Measurements from ENCODE around the gene MST1.

Gene MST1

GRCh38 chr3:49722896-49723295 is 33.6 kb upstream of the MST1 start:
- H3K4me3 ChIP-seq (replicated peaks; ENCODE audit: low read depth, low read length) = peak overlapping the region; percentile 99
- no peak for DNase-seq (ENCODE audit: low read depth)
- TF ChIP-seq CTCF (IDR thresholded peaks at IDR 0.05; ENCODE audit: low read length, missing control alignments) = no peak

GRCh38 chr3:49721896-49722781 is 32.9 kb upstream of the MST1 start:
- peak overlapping the region; percentile 99 for H3K4me3 ChIP-seq (replicated peaks; ENCODE audit: low read depth, low read length)
- no peak for DNase-seq (ENCODE audit: low read depth)

GRCh38 chr3:49721596-49721895 is 32.3 kb upstream of the MST1 start:
- no peak for DNase-seq (ENCODE audit: low read depth)
- no peak for TF ChIP-seq CTCF (IDR thresholded peaks at IDR 0.05; ENCODE audit: low read length, missing control alignments)
- H3K4me3 ChIP-seq (replicated peaks; ENCODE audit: low read depth, low read length) = no peak overlapping the region

More at GRCh38 chr3:49721896-49722781, 32.9 kb upstream of the MST1 start:
- TF ChIP-seq CTCF (IDR thresholded peaks at IDR 0.05; ENCODE audit: low read length, missing control alignments) = no peak

GRCh38 chr3:49720855-49721595 is 31.8 kb upstream of the MST1 start:
- no peak overlapping the region for H3K4me3 ChIP-seq (replicated peaks; ENCODE audit: low read depth, low read length)
- DNase-seq (ENCODE audit: low read depth) = no peak
- no peak for TF ChIP-seq CTCF (IDR thresholded peaks at IDR 0.05; ENCODE audit: low read length, missing control alignments)

GRCh38 chr3:49719214-49719884 is 30.1 kb upstream of the MST1 start, which contains the start of gene AMIGO3:
AMIGO3 (minus strand) TSS chr3:49719684; CDS start chr3:49719465, 219 bp downstream.
- peak; percentile 48 for TF ChIP-seq CTCF (IDR thresholded peaks at IDR 0.05; ENCODE audit: low read length, missing control alignments)
- peak within 1 kb of the TSS; percentile 55 for H3K4me3 ChIP-seq (replicated peaks; ENCODE audit: low read depth, low read length)
- DNase-seq (ENCODE audit: low read depth) = peak; percentile 89

- H3K4me3 ChIP-seq (replicated peaks; ENCODE audit: low read depth, low read length) = peak overlapping the region; percentile 55
- TF ChIP-seq CTCF (IDR thresholded peaks at IDR 0.05; ENCODE audit: low read length, missing control alignments) = no peak
- no peak for DNase-seq (ENCODE audit: low read depth)
These were observed 29.6 kb upstream of the MST1 start for GRCh38 chr3:49718858-49719213.
